Mesenchymal stem cell (in vitro differentiated cells and primary cell): Measurements from ENCODE around the gene RPS8.

Experiments
- DNase-seq: peaks from one replicate; pipeline ENCODE4 v3.0.0-alpha.2; 2013
- H2AFZ ChIP-seq: one replicate; pipeline ENCODE4 v1.6.1; 2013; ENCODE audit warnings: low read depth, mild to moderate bottlenecking, control low read depth, inconsistent platforms, low read length, moderate library complexity
- H2AK5ac ChIP-seq: 2 replicates; pipeline ENCODE4 v1.6.1; 2013; ENCODE audit warnings: low read length, moderate library complexity, mild to moderate bottlenecking, inconsistent platforms; ENCODE audit not compliant: severe bottlenecking
- H2BK120ac ChIP-seq: one replicate; pipeline ENCODE4 v1.6.1; 2013; ENCODE audit warnings: low read depth, mild to moderate bottlenecking, inconsistent platforms, low read length, moderate library complexity
- H2BK12ac ChIP-seq, 2 experiments: one replicate each; pipeline ENCODE4 v1.6.1; 2013; ENCODE audit warnings: inconsistent platforms in 2 of 2, low read length in 2 of 2, mild to moderate bottlenecking in 2 of 2, moderate library complexity in 2 of 2, control low read depth in 1 of 2
- H2BK15ac ChIP-seq: one replicate; pipeline ENCODE4 v1.6.1; 2013; ENCODE audit warnings: mild to moderate bottlenecking, low read depth, inconsistent platforms; ENCODE audit not compliant: poor library complexity, severe bottlenecking
- H2BK5ac ChIP-seq: 2 replicates; pipeline ENCODE4 v1.6.1; 2013; ENCODE audit warnings: low read depth, mild to moderate bottlenecking, low read length, control low read depth, inconsistent platforms; ENCODE audit not compliant: poor library complexity, severe bottlenecking
- H3K14ac ChIP-seq, 2 experiments: one replicate each; pipeline ENCODE4 v1.6.1; 2013; ENCODE audit warnings: inconsistent platforms in 2 of 2, low read length in 2 of 2, control low read depth in 1 of 2, mild to moderate bottlenecking in 1 of 2, moderate library complexity in 1 of 2
- H3K18ac ChIP-seq, 2 experiments: one replicate each; pipeline ENCODE4 v1.6.1; 2013; ENCODE audit warnings: inconsistent platforms in 2 of 2, low read length in 2 of 2, control low read depth in 1 of 2, low read depth in 1 of 2, mild to moderate bottlenecking in 1 of 2
- H3K23ac ChIP-seq, 2 experiments: one replicate each; pipeline ENCODE4 v1.6.1; 2013; ENCODE audit warnings: inconsistent platforms in 2 of 2, low read length in 2 of 2, mild to moderate bottlenecking in 2 of 2, moderate library complexity in 2 of 2, control low read depth in 1 of 2
- H3K27ac ChIP-seq: 2 replicates; pipeline ENCODE4 v1.5.1; 2013; ENCODE audit warnings: mild to moderate bottlenecking, moderate library complexity, low read length, control low read depth, inconsistent platforms; ENCODE audit not compliant: poor library complexity, severe bottlenecking
- H3K27me3 ChIP-seq, 2 experiments: 2 replicates each; pipeline versions ENCODE4 v1.6.1 to v1.7.0; 2013; ENCODE audit warnings: low read length in 2 of 2, mild to moderate bottlenecking in 2 of 2, moderate library complexity in 2 of 2, control low read depth in 1 of 2, inconsistent platforms in 1 of 2; ENCODE audit not compliant: control insufficient read depth in 1 of 2, insufficient read depth in 1 of 2
- H3K36me3 ChIP-seq, 2 experiments: 2 replicates each; pipeline versions ENCODE4 v1.6.1 to v1.7.0; 2013; ENCODE audit warnings: low read length in 2 of 2, control low read depth in 1 of 2, inconsistent platforms in 1 of 2, low read depth in 1 of 2, mild to moderate bottlenecking in 1 of 2; ENCODE audit not compliant: insufficient read depth in 2 of 2, control insufficient read depth in 1 of 2
- H3K4ac ChIP-seq, 2 experiments: one replicate each; pipeline ENCODE4 v1.6.1; 2013; ENCODE audit warnings: inconsistent platforms in 2 of 2, low read length in 2 of 2, mild to moderate bottlenecking in 2 of 2, moderate library complexity in 2 of 2, control low read depth in 1 of 2, low read depth in 1 of 2
- H3K4me1 ChIP-seq: 2 replicates; pipeline ENCODE4 v1.6.1; 2013; ENCODE audit warnings: low read depth, low read length, control low read depth; ENCODE audit not compliant: control insufficient read depth, insufficient read depth
- H3K4me2 ChIP-seq: 2 replicates; pipeline ENCODE4 v1.6.1; 2013; ENCODE audit warnings: low read length, mild to moderate bottlenecking, inconsistent platforms; ENCODE audit not compliant: poor library complexity, severe bottlenecking
- H3K4me3 ChIP-seq, 2 experiments: 2 replicates each; pipeline versions ENCODE4 v1.5.1 to v1.7.0; 2013; ENCODE audit warnings: low read length in 2 of 2, mild to moderate bottlenecking in 2 of 2, control low read depth in 1 of 2, low read depth in 1 of 2; ENCODE audit not compliant: insufficient read depth in 1 of 2
- H3K79me1 ChIP-seq: replicated peaks from 2 replicates; pipeline ENCODE4 v1.6.1; 2013; ENCODE audit warnings: mild to moderate bottlenecking, control low read depth, low read length, inconsistent platforms; ENCODE audit not compliant: poor library complexity, severe bottlenecking
- H3K9ac ChIP-seq: 2 replicates; pipeline ENCODE4 v1.7.0; 2013; ENCODE audit warnings: mild to moderate bottlenecking, low read length, moderate library complexity
- H3K9me3 ChIP-seq: 2 replicates; pipeline ENCODE4 v1.7.0; 2013; ENCODE audit warnings: mild to moderate bottlenecking, low read length; ENCODE audit not compliant: control insufficient read depth
- H4K8ac ChIP-seq: one replicate; pipeline ENCODE4 v1.6.1; 2013; ENCODE audit warnings: inconsistent platforms, mild to moderate bottlenecking, low read length, moderate library complexity
- H4K91ac ChIP-seq: one replicate; pipeline ENCODE4 v1.6.1; 2013; ENCODE audit warnings: mild to moderate bottlenecking, low read length, inconsistent platforms
- WGBS: methylation state at CpG from one replicate; pipeline ENCODE4 v1.1.7; 2013; ENCODE audit warnings: mixed read lengths; 5-methylcytosine and 5-hydroxymethylcytosine counted together

The RPS8 gene

GRCh38 chr1:44802306-44803061 lies 27.1 kb downstream of the RPS8 start:
- peaks cover 56% of the 10 kb centered on the region for H3K4me1 ChIP-seq
- no peak overlapping the region for H4K8ac ChIP-seq
- peak overlapping the region; percentile 94 for H3K9ac ChIP-seq
- DNase-seq, result no peak
- 91% methylated on average over 10 of the region's 13 CpGs for WGBS
- no peak overlapping the region for H2AFZ ChIP-seq
- H3K27ac ChIP-seq, result no peak overlapping the region
- no peak overlapping the region for H2BK120ac ChIP-seq
- no peaks in the 10 kb centered on the region for H3K27me3 ChIP-seq
- no peak overlapping the region for H2BK5ac ChIP-seq
- H3K4me2 ChIP-seq, result peak overlapping the region; percentile 72
- no peak overlapping the region for H3K4ac ChIP-seq
- peak overlapping the region in 1 of 2 experiments; percentile 36 for H3K23ac ChIP-seq
- H3K14ac ChIP-seq, result peak overlapping the region in 1 of 2 experiments; percentile 86
- H3K4me3 ChIP-seq, result peak overlapping the region in 1 of 2 experiments; percentile 90
- peaks cover 52 to 53% of the 10 kb centered on the region in 2 experiments for H3K36me3 ChIP-seq
- peak overlapping the region; percentile 45 for H4K91ac ChIP-seq
- no peak overlapping the region for H2BK15ac ChIP-seq
- peak overlapping the region; percentile 49 to 56 for H2BK12ac ChIP-seq
- no peaks in the 10 kb centered on the region for H3K9me3 ChIP-seq
- H3K79me1 ChIP-seq, result peaks cover 7% of the 10 kb centered on the region
- H2AK5ac ChIP-seq, result no peak overlapping the region
- peak overlapping the region in 1 of 2 experiments; percentile 61 for H3K18ac ChIP-seq

DNA sequence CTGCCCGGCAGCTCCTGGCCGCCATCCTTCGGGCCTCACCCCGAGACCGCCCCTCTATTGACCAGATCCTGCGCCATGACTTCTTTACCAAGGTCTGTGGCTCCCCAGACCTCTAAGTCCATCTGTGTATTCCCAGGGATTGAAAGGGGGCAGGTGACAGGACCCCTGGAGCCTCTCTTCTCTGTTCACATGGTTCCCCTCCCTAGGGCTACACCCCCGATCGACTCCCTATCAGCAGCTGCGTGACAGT lies 27.6 kb downstream of the RPS8 start:
- Histone ChIP-seq H3K9ac (peak overlapping the region; percentile 94), H3K18ac (peak overlapping the region in 1 of 2 experiments; percentile 61), H2AFZ (no peak overlapping the region), H3K27ac (no peak overlapping the region), H2BK12ac (peak overlapping the region; percentile 49 to 56), H4K8ac (peak overlapping the region; percentile 4), H3K4ac (no peak overlapping the region), H2BK15ac (no peak overlapping the region), H3K4me2 (no peak overlapping the region), H2BK5ac (no peak overlapping the region), H3K4me1 (peaks cover 61% of the 10 kb centered on the region), H2AK5ac (no peak overlapping the region), H3K14ac (peak overlapping the region in 1 of 2 experiments; percentile 86), H3K79me1 (peaks cover 7% of the 10 kb centered on the region), H3K4me3 (peak overlapping the region in 1 of 2 experiments; percentile 90), H4K91ac (peak overlapping the region; percentile 45), H3K27me3 (no peaks in the 10 kb centered on the region), H2BK120ac (no peak overlapping the region), H3K36me3 (peaks cover 52 to 53% of the 10 kb centered on the region in 2 experiments), H3K9me3 (no peaks in the 10 kb centered on the region), H3K23ac (peak overlapping the region in 1 of 2 experiments; percentile 10)
- 99% methylated on average over 6 of the region's 9 CpGs for WGBS
- DNase-seq, result no peak

DNA sequence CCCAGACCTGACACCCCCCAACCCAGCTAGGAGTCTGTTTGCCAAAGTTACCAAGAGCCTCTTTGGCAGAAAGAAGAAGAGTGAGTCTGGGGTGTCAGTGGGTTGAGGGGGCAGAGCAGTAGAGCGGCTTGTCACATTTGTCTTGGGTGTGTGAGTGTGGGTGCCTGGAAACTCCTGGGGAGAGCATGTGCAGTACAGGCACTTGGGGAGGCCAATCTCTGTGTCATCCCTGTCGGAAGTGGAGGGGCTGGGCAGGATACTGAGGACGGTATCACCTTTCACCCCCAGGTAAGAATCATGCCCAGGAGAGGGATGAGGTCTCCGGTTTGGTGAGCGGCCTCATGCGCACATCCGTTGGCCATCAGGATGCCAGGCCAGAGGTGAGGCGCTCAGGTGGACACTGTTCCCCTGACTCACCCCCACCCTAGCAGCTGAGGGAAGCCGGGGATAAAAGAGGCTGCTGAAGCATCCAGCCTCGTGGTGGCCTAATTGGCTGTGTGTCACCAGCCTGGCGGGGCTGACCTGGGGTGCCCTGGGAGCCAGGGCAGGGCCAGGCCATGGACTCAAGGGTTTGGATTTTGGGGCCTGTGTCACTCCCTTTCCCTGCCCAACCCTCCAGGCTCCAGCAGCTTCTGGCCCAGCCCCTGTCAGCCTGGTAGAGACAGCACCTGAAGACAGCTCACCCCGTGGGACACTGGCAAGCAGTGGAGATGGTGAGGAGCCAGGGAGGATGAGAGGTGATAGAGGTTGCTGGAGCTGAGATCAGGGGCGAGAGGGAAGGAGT lies 28.2 kb downstream of the RPS8 start:
- Histone ChIP-seq H3K27ac (no peak overlapping the region), H2BK12ac (peak overlapping the region; percentile 49 to 51), H2BK15ac (no peak overlapping the region), H4K8ac (peak overlapping the region; percentile 4), H2AFZ (no peak overlapping the region), H2AK5ac (no peak overlapping the region), H4K91ac (peak overlapping the region; percentile 53), H2BK5ac (no peak overlapping the region), H3K27me3 (no peaks in the 10 kb centered on the region), H3K4me2 (no peak overlapping the region), H3K9ac (peak overlapping the region; percentile 94), H3K79me1 (peaks cover 7% of the 10 kb centered on the region), H3K36me3 (peaks cover 52 to 53% of the 10 kb centered on the region in 2 experiments), H3K4me3 (peak overlapping the region in 1 of 2 experiments; percentile 90), H3K14ac (peak overlapping the region in 1 of 2 experiments; percentile 35), H3K18ac (no peak overlapping the region), H3K23ac (no peak overlapping the region), H3K4me1 (peaks cover 65% of the 10 kb centered on the region), H2BK120ac (no peak overlapping the region), H3K4ac (no peak overlapping the region), H3K9me3 (no peaks in the 10 kb centered on the region)
- WGBS, result 95% methylated on average over 13 of the region's 13 CpGs
- no peak for DNase-seq
